H9 (cell line): ENCODE results near the gene DDX27. TPM values are rescaled to one million over a fixed set of nuclear protein-coding genes. Genes with fewer than 3 reads are reported as not detected.
A peak's percentile ranks its signal among the peaks of the same experiment; 100 is the strongest.

Source experiments
- DNase-seq: peaks from one replicate; pipeline ENCODE4 v3.0.0-alpha.2; 2017
- H2AFZ ChIP-seq: one replicate; pipeline ENCODE4 v1.6.1; 2013; ENCODE audit warnings: mild to moderate bottlenecking, low read length, control low read depth, moderate library complexity
- H2AK5ac ChIP-seq: 2 replicates; pipeline ENCODE4 v1.6.1; 2013; ENCODE audit warnings: low read length, control low read depth, mixed read lengths; ENCODE audit not compliant: insufficient read length
- H2BK120ac ChIP-seq: one replicate; pipeline ENCODE4 v1.6.1; 2013; ENCODE audit warnings: low read depth, mild to moderate bottlenecking, low read length, control low read depth, inconsistent platforms; ENCODE audit not compliant: poor library complexity, severe bottlenecking
- H2BK12ac ChIP-seq: 2 replicates; pipeline ENCODE4 v1.6.1; 2013; ENCODE audit warnings: low read length, control low read depth, mixed read lengths, low read depth; ENCODE audit not compliant: insufficient read length
- H2BK15ac ChIP-seq: 2 replicates; pipeline ENCODE4 v1.6.1; 2013; ENCODE audit warnings: low read depth, low read length, control low read depth
- H2BK20ac ChIP-seq: one replicate; pipeline ENCODE4 v1.6.1; 2013; ENCODE audit warnings: low read depth, mild to moderate bottlenecking, low read length, control low read depth, inconsistent platforms; ENCODE audit not compliant: poor library complexity, severe bottlenecking
- H2BK5ac ChIP-seq: 2 replicates; pipeline ENCODE4 v1.6.1; 2013; ENCODE audit warnings: low read length, control low read depth, mixed read lengths; ENCODE audit not compliant: insufficient read length
- H3K14ac ChIP-seq: 2 replicates; pipeline ENCODE4 v1.6.1; 2013; ENCODE audit warnings: low read length, control low read depth; ENCODE audit not compliant: insufficient read depth
- H3K18ac ChIP-seq: 2 replicates; pipeline ENCODE4 v1.6.1; 2013; ENCODE audit warnings: low read depth, mild to moderate bottlenecking, mixed read lengths, low read length, control low read depth; ENCODE audit not compliant: insufficient read length
- H3K23ac ChIP-seq: 2 replicates; pipeline ENCODE4 v1.6.1; 2013; ENCODE audit warnings: low read length, control low read depth, mixed read lengths, low read depth; ENCODE audit not compliant: insufficient read length
- H3K23me2 ChIP-seq: 2 replicates; pipeline ENCODE4 v1.6.1; 2013; ENCODE audit warnings: low read depth, mild to moderate bottlenecking, mixed read lengths, low read length, control low read depth; ENCODE audit not compliant: insufficient read length, poor library complexity, severe bottlenecking
- H3K27ac ChIP-seq: 2 replicates; pipeline ENCODE4 v1.5.1; 2013; ENCODE audit warnings: low read length, control low read depth, mixed read lengths, low read depth; ENCODE audit not compliant: insufficient read length
- H3K27me3 ChIP-seq: 2 replicates; pipeline ENCODE4 v1.6.1; 2013; ENCODE audit warnings: low read length, control low read depth, inconsistent platforms; ENCODE audit not compliant: insufficient read depth
- H3K4ac ChIP-seq: 2 replicates; pipeline ENCODE4 v1.6.1; 2013; ENCODE audit warnings: low read depth, mild to moderate bottlenecking, control low read depth, inconsistent platforms, low read length, moderate library complexity
- H3K4me1 ChIP-seq: 2 replicates; pipeline ENCODE4 v1.6.1; 2013; ENCODE audit warnings: low read length, control low read depth, inconsistent platforms; ENCODE audit not compliant: insufficient read depth
- H3K4me2 ChIP-seq: 2 replicates; pipeline ENCODE4 v1.6.1; 2013; ENCODE audit warnings: low read length, control low read depth, mixed read lengths; ENCODE audit not compliant: insufficient read length, insufficient read depth
- H3K56ac ChIP-seq: 2 replicates; pipeline ENCODE4 v1.6.1; 2013; ENCODE audit warnings: low read depth, mild to moderate bottlenecking, mixed read lengths, low read length, control low read depth; ENCODE audit not compliant: insufficient read length
- H3K79me1 ChIP-seq: 2 replicates; pipeline ENCODE4 v1.6.1; 2013; ENCODE audit warnings: low read depth, mild to moderate bottlenecking, moderate library complexity, low read length, control low read depth, inconsistent platforms; ENCODE audit not compliant: insufficient read depth, poor library complexity, severe bottlenecking
- H3K79me2 ChIP-seq: 2 replicates; pipeline ENCODE4 v1.6.1; 2013; ENCODE audit warnings: low read length, control low read depth, inconsistent platforms; ENCODE audit not compliant: insufficient read depth
- H3K9ac ChIP-seq: 2 replicates; pipeline ENCODE4 v1.6.1; 2013; ENCODE audit warnings: low read length, control low read depth, mixed read lengths; ENCODE audit not compliant: insufficient read length; ENCODE audit errors: extremely low read depth
- H3K9me3 ChIP-seq: one replicate; pipeline ENCODE4 v1.6.1; 2013; ENCODE audit warnings: low read depth, low read length, inconsistent platforms; ENCODE audit not compliant: control insufficient read depth
- H3T11ph ChIP-seq: one replicate; pipeline ENCODE4 v1.6.1; 2013; ENCODE audit warnings: mild to moderate bottlenecking, low read length, control low read depth, inconsistent platforms
- H4K20me1 ChIP-seq: one replicate; pipeline ENCODE4 v1.6.1; 2013; ENCODE audit not compliant: control insufficient read depth, insufficient read length, insufficient read depth
- H4K5ac ChIP-seq: 2 replicates; pipeline ENCODE4 v1.6.1; 2013; ENCODE audit warnings: low read depth, mild to moderate bottlenecking, mixed read lengths, low read length, control low read depth; ENCODE audit not compliant: insufficient read length
- H4K8ac ChIP-seq: replicated peaks from 2 replicates; pipeline ENCODE4 v1.6.1; 2013; ENCODE audit warnings: low read length, control low read depth, mixed read lengths, low read depth; ENCODE audit not compliant: insufficient read length
- H4K91ac ChIP-seq: 2 replicates; pipeline ENCODE4 v1.6.1; 2013; ENCODE audit warnings: low read depth, mild to moderate bottlenecking, moderate library complexity, mixed read lengths, low read length, control low read depth; ENCODE audit not compliant: insufficient read length
- H3K27ac Mint-ChIP-seq, 3 experiments: 2 replicates in 2 of 3; 3 replicates in 1 of 3; pipeline ENCODE4 v1.8.0; 2020 to 2021; ENCODE audit warnings: mixed read lengths in 3 of 3, mild to moderate bottlenecking in 1 of 3, moderate library complexity in 1 of 3
- H3K27me3 Mint-ChIP-seq: 2 replicates; pipeline ENCODE4 v1.8.0; 2021; ENCODE audit warnings: low read depth, mild to moderate bottlenecking, moderate library complexity, mixed read lengths
- H3K36me3 Mint-ChIP-seq, 3 experiments: 2 replicates in 2 of 3; 3 replicates in 1 of 3; pipeline ENCODE4 v1.8.0; 2020 to 2021; ENCODE audit warnings: low read depth in 3 of 3, mixed read lengths in 3 of 3; ENCODE audit not compliant: insufficient read depth in 1 of 3
- H3K4me1 Mint-ChIP-seq, 2 experiments: 2 replicates each; pipeline ENCODE4 v1.8.0; 2020; ENCODE audit warnings: mixed read lengths in 2 of 2
- H3K4me3 Mint-ChIP-seq, 2 experiments: 2 replicates in 1 of 2; 3 replicates in 1 of 2; pipeline ENCODE4 v1.8.0; 2020 to 2021; ENCODE audit warnings: mild to moderate bottlenecking in 2 of 2, mixed read lengths in 2 of 2, moderate library complexity in 1 of 2
- H3K9me3 Mint-ChIP-seq, 2 experiments: 2 replicates in 1 of 2; 3 replicates in 1 of 2; pipeline ENCODE4 v1.8.0; 2020; ENCODE audit warnings: mild to moderate bottlenecking in 2 of 2, mixed read lengths in 2 of 2, moderate library complexity in 1 of 2
- WGBS: extraction: QIAGEN DNeasy Blood & Tissue Kit; methylation state at CpG from one replicate; pipeline ENCODE4 v1.1.7; 2013; ENCODE audit warnings: missing lambda C conversion rate, low lambda C conversion rate, mixed read lengths; ENCODE audit not compliant: insufficient read length; ENCODE audit errors: extremely low coverage; 5-methylcytosine and 5-hydroxymethylcytosine counted together
- total RNA-seq: library from RNA; stranded (reverse); gene quantifications from 2 replicates; pipeline ENCODE4 v1.2.1, GENCODE V29; 2021
- TF ChIP-seq, protein P1 (sequence below): fragments of 200-600 bp; sonication (generic); conservative IDR thresholded peaks from 3 replicates; pipeline ENCODE4 v1.8.0; 2021; ENCODE audit warnings: antibody characterized with exemption, mild to moderate bottlenecking

Gene DDX27
- total RNA-seq, 1 experiment from 2014 or later = 46.9 TPM

DNA sequence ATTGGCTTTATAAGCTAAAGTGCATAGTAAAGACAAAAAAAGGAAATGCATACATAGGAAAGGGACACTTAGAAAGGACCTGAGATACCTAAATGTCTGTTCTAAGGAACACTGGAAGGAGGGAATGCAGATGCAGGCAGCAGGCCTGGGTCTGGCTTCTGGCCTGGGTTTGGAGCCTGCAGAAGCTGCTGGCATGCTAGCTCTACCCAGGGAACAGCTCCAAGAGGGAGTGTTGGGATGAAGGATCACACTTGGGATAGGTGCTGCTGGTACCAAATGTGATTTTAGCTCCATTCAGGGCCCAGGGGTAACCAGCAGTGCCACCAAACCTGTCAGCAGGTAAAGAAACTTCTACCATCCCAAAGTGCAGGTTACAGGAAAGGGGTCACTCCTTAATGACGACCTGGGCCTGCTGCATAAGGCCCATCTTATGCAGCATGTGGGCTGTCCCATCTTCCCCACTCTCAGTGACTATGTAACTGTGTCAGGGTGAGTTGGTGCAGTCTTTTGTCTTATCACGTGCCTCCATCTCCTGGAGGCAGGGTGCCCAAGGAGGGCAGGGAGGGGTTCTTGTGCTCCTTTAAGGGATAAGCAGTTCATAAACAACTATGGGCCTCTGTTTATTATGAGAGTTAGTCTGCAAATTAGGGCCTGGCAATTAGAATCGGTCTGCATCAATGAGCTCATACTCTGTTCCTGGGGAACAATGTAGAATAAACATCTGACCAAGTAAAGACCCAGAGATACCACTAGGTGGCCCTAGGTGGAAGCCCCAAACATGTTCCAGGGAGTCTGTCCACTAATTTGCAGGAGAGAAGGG lies 26.9 kb downstream of the DDX27 start:
- TF ChIP-seq, protein P1, sequence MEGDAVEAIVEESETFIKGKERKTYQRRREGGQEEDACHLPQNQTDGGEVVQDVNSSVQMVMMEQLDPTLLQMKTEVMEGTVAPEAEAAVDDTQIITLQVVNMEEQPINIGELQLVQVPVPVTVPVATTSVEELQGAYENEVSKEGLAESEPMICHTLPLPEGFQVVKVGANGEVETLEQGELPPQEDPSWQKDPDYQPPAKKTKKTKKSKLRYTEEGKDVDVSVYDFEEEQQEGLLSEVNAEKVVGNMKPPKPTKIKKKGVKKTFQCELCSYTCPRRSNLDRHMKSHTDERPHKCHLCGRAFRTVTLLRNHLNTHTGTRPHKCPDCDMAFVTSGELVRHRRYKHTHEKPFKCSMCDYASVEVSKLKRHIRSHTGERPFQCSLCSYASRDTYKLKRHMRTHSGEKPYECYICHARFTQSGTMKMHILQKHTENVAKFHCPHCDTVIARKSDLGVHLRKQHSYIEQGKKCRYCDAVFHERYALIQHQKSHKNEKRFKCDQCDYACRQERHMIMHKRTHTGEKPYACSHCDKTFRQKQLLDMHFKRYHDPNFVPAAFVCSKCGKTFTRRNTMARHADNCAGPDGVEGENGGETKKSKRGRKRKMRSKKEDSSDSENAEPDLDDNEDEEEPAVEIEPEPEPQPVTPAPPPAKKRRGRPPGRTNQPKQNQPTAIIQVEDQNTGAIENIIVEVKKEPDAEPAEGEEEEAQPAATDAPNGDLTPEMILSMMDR = peak; percentile 79
- H4K91ac ChIP-seq = no peak overlapping the region
- H3T11ph ChIP-seq = no peak overlapping the region
- no peaks in the 10 kb centered on the region for H3K9me3 ChIP-seq
- no peak overlapping the region for H3K56ac ChIP-seq
- H3K4ac ChIP-seq = no peak overlapping the region
- H3K9ac ChIP-seq = no peak overlapping the region
- no peak overlapping the region for H2BK15ac ChIP-seq
- no peak overlapping the region for H3K14ac ChIP-seq
- H3K27ac ChIP-seq = no peak overlapping the region
- no CpG with 5 or more reads among the region's 3 CpGs for WGBS
- H3K23me2 ChIP-seq = no peaks in the 10 kb centered on the region
- Mint-ChIP-seq H3K9me3 (no peaks in the 10 kb centered on the region), H3K4me1 (no peaks in the 10 kb centered on the region), H3K27me3 (no peaks in the 10 kb centered on the region), H3K27ac (peak overlapping the region in 2 of 3 experiments; percentile 43 to 85; a peak in 3 of 7 replicates), H3K4me3 (no peak overlapping the region), H3K36me3 (peaks cover 20 to 87% (median 55%) of the 10 kb centered on the region in 3 experiments; a peak in 6 of 7 replicates)
- H2BK5ac ChIP-seq = no peak overlapping the region
- H3K23ac ChIP-seq = no peak overlapping the region
- H3K79me1 ChIP-seq = no peaks in the 10 kb centered on the region
- H4K5ac ChIP-seq = no peak overlapping the region
- H2AFZ ChIP-seq = no peak overlapping the region
- no peaks in the 10 kb centered on the region for H3K4me1 ChIP-seq
- peak; percentile 43 for DNase-seq
- H3K18ac ChIP-seq = no peak overlapping the region
- no peak overlapping the region for H2BK120ac ChIP-seq
- H3K4me2 ChIP-seq = no peak overlapping the region
- H3K79me2 ChIP-seq = no peaks in the 10 kb centered on the region
- H2BK20ac ChIP-seq = no peak overlapping the region
- no peak overlapping the region for H4K8ac ChIP-seq
- no peak overlapping the region for H2BK12ac ChIP-seq
- H2AK5ac ChIP-seq = no peak overlapping the region
- H4K20me1 ChIP-seq = no peaks in the 10 kb centered on the region
- no peaks in the 10 kb centered on the region for H3K27me3 ChIP-seq
